Tibial artery (tissue), 4 donors: ENCODE results near the gene THOP1.

Experiments
- DNase-seq, 2 donors: peaks; one replicate each; pipeline ENCODE4 v3.0.0-alpha.2; 2019
- H3K27ac ChIP-seq, 2 donors: fragments of 200-600 bp; sonication (generic) in 1 of 2; 1 replicate in 1 of 2; 2 replicates in 1 of 2; pipeline ENCODE4 v1.5.1; 2018 to 2019; ENCODE audit warnings: mild to moderate bottlenecking in 1 of 2
- H3K27me3 ChIP-seq, 2 donors: fragments of 200-600 bp; sonication (generic) in 1 of 2; one replicate each; pipeline versions ENCODE4 v1.5.1 to v1.6.0; 2016 to 2019
- H3K36me3 ChIP-seq, 3 donors: fragments of 200-600 bp; sonication (generic) in 2 of 3; one replicate each; pipeline ENCODE4 v1.5.1; 2016 to 2019; ENCODE audit warnings: mild to moderate bottlenecking in 2 of 3
- H3K4me1 ChIP-seq, 4 donors: fragments of 200-600 bp; sonication (generic) in 2 of 4; 1 replicate in 3 of 4; 2 replicates in 1 of 4; pipeline ENCODE4 v1.5.1; 2016 to 2019
- H3K4me3 ChIP-seq, 2 donors: fragments of 200-600 bp; sonication (generic) in 1 of 2; 1 replicate in 1 of 2; 2 replicates in 1 of 2; pipeline ENCODE4 v1.5.1; 2018 to 2019; ENCODE audit warnings: mild to moderate bottlenecking in 2 of 2
- H3K9me3 ChIP-seq, 3 donors: fragments of 200-600 bp; sonication (generic) in 1 of 3; one replicate each; pipeline ENCODE4 v1.5.1; 2016 to 2019
- CTCF ChIP-seq, 2 experiments: fragments of 200-600 bp in 1 of 2; fragments of 450-650 bp in 1 of 2; IDR thresholded peaks; one replicate each; pipeline ENCODE4 v1.5.1; 2017 to 2019; ENCODE audit warnings: antibody characterized with exemption in 2 of 2, mild to moderate bottlenecking in 1 of 2, moderate library complexity in 1 of 2
- intact Hi-C: fragments of 100-400 bp; cut with DNase I; formaldehyde crosslinking; loops from one replicate; pipeline ENCODE4 v1.15.0; 2023; ENCODE audit warnings: low total_unique reads

Gene THOP1

GRCh38 chr19:2744113-2744512 lies 41.2 kb upstream of the THOP1 start:
- TF ChIP-seq CTCF (IDR thresholded peaks at IDR 0.05), result no peak

GRCh38 chr19:2747349-2747748 lies 38.0 kb upstream of the THOP1 start:
- no peak for TF ChIP-seq CTCF (IDR thresholded peaks at IDR 0.05)
- no peak overlapping the region for H3K27ac ChIP-seq
- H3K4me3 ChIP-seq, result no peak overlapping the region
- no peaks in the 10 kb centered on the region for H3K4me1 ChIP-seq
- H3K9me3 ChIP-seq, result no peaks in the 10 kb centered on the region
- intact Hi-C loops, result no loop called here
- H3K27me3 ChIP-seq, result peaks cover 0 to 13% of the 10 kb centered on the region in 2 donors
- H3K36me3 ChIP-seq, result no peaks in the 10 kb centered on the region
- DNase-seq, result no peak

More at GRCh38 chr19:2744113-2744512, 41.2 kb upstream of the THOP1 start:
- intact Hi-C loops, result no loop called here
- no peaks in the 10 kb centered on the region for H3K36me3 ChIP-seq
- no peaks in the 10 kb centered on the region for H3K9me3 ChIP-seq
- no peak overlapping the region for H3K4me3 ChIP-seq
- no peak overlapping the region for H3K27ac ChIP-seq
- H3K4me1 ChIP-seq, result peaks cover 0 to 5% (median 4%) of the 10 kb centered on the region in 4 donors
- DNase-seq, result no peak
- H3K27me3 ChIP-seq, result peaks cover 0 to 22% of the 10 kb centered on the region in 2 donors

- no peak for DNase-seq
- Histone ChIP-seq H3K36me3 (peaks cover 16 to 31% (median 18%) of the 10 kb centered on the region in 3 donors), H3K9me3 (no peaks in the 10 kb centered on the region), H3K27ac (no peak overlapping the region), H3K4me1 (no peaks in the 10 kb centered on the region), H3K27me3 (peaks cover 0 to 13% of the 10 kb centered on the region in 2 donors), H3K4me3 (no peak overlapping the region)
- intact Hi-C loops, result no loop called here
- TF ChIP-seq CTCF (IDR thresholded peaks at IDR 0.05), result no peak
Measured at GRCh38 chr19:2750808-2751437, 34.4 kb upstream of the THOP1 start.

- Histone ChIP-seq H3K4me1 (no peaks in the 10 kb centered on the region), H3K9me3 (no peaks in the 10 kb centered on the region), H3K27ac (no peak overlapping the region), H3K4me3 (no peak overlapping the region), H3K27me3 (peaks cover 0 to 10% of the 10 kb centered on the region in 2 donors), H3K36me3 (peaks cover 19 to 36% (median 20%) of the 10 kb centered on the region in 3 donors)
- no peak for DNase-seq
- intact Hi-C loops, result no loop called here
- no peak for TF ChIP-seq CTCF (IDR thresholded peaks at IDR 0.05)
Measured at GRCh38 chr19:2751438-2751830, 33.9 kb upstream of the THOP1 start.

GRCh38 chr19:2754659-2755447 lies 30.4 kb upstream of the THOP1 start:
- TF ChIP-seq CTCF (IDR thresholded peaks at IDR 0.05), result no peak
- H3K4me1 ChIP-seq, result no peaks in the 10 kb centered on the region
- no peak overlapping the region for H3K27ac ChIP-seq
- no peak for DNase-seq
- peaks cover 41 to 70% (median 54%) of the 10 kb centered on the region in 3 donors for H3K36me3 ChIP-seq
- intact Hi-C loops, result no loop called here
- no peaks in the 10 kb centered on the region for H3K27me3 ChIP-seq
- H3K9me3 ChIP-seq, result no peaks in the 10 kb centered on the region
- H3K4me3 ChIP-seq, result no peak overlapping the region
